ENCODE results near the gene GALNT18. TPM values are rescaled to one million over a fixed set of nuclear protein-coding genes. Genes with fewer than 3 reads are reported as not detected.

GALNT18 gene
- total RNA-seq, 1 experiment from 2014 or later: 1.7 TPM

- Histone ChIP-seq H3K56ac (ENCODE audit: insufficient read length, low read depth, low read length) (no peak overlapping the region), H3K79me2 (ENCODE audit: insufficient read depth, low read length) (no peaks in the 10 kb centered on the region), H3K4me1 (ENCODE audit: insufficient read depth, low read length) (peaks cover 2% of the 10 kb centered on the region; the same call in 1 of the 2 replicates), H3K27ac (ENCODE audit: insufficient read length, low read depth, low read length) (no peak overlapping the region), H3K14ac (ENCODE audit: insufficient read depth, low read length) (no peak overlapping the region), H3K4me2 (ENCODE audit: insufficient read depth, insufficient read length, low read length) (no peak overlapping the region), H3K23me2 (ENCODE audit: insufficient read length, low read depth, low read length, poor library complexity, severe bottlenecking) (no peaks in the 10 kb centered on the region), H2BK20ac (ENCODE audit: low read depth, low read length, poor library complexity, severe bottlenecking) (no peak overlapping the region), H3K4ac (ENCODE audit: low read depth, low read length) (no peak overlapping the region), H3K18ac (ENCODE audit: insufficient read length, low read depth, low read length) (no peak overlapping the region), H3T11ph (ENCODE audit: low read length) (no peak overlapping the region), H3K9me3 (ENCODE audit: control insufficient read depth, low read depth, low read length) (no peaks in the 10 kb centered on the region), H3K27me3 (ENCODE audit: insufficient read depth, low read length) (no peaks in the 10 kb centered on the region), H2BK5ac (ENCODE audit: insufficient read length, low read length) (no peak overlapping the region), H4K91ac (ENCODE audit: insufficient read length, low read depth, low read length) (no peak overlapping the region), H2BK12ac (ENCODE audit: insufficient read length, low read depth, low read length) (no peak overlapping the region), H3K79me1 (ENCODE audit: insufficient read depth, low read depth, low read length, poor library complexity, severe bottlenecking) (no peaks in the 10 kb centered on the region), H3K9ac (ENCODE audit: extremely low read depth, insufficient read length, low read length) (no peak overlapping the region), H4K8ac (replicated peaks; ENCODE audit: insufficient read length, low read depth, low read length) (no peak overlapping the region), H2AFZ (ENCODE audit: low read length) (no peak overlapping the region), H3K23ac (ENCODE audit: insufficient read length, low read depth, low read length) (no peak overlapping the region), H4K5ac (ENCODE audit: insufficient read length, low read depth, low read length) (no peak overlapping the region), H2AK5ac (ENCODE audit: insufficient read length, low read length) (no peak overlapping the region), H2BK15ac (ENCODE audit: low read depth, low read length) (no peak overlapping the region), H4K20me1 (ENCODE audit: control insufficient read depth, insufficient read depth, insufficient read length) (no peaks in the 10 kb centered on the region), H2BK120ac (ENCODE audit: low read depth, low read length, poor library complexity, severe bottlenecking) (no peak overlapping the region)
- Mint-ChIP-seq H3K9me3 (no peaks in the 10 kb centered on the region), H3K36me3 (ENCODE audit: insufficient read depth in 1 of 3, low read depth in 3 of 3) (no peaks in the 10 kb centered on the region), H3K4me3 (no peak overlapping the region), H3K27ac (no peak overlapping the region; a peak in 1 of 7 replicates), H3K27me3 (ENCODE audit: low read depth) (peaks cover 1% of the 10 kb centered on the region; the same call in 1 of the 2 replicates), H3K4me1 (peaks cover 22 to 23% of the 10 kb centered on the region in 2 experiments)
- WGBS (ENCODE audit: extremely low coverage, insufficient read length, low lambda C conversion rate): no CpG with 5 or more reads among the region's 2 CpGs
- DNase-seq: no peak
- TF ChIP-seq, protein P1, sequence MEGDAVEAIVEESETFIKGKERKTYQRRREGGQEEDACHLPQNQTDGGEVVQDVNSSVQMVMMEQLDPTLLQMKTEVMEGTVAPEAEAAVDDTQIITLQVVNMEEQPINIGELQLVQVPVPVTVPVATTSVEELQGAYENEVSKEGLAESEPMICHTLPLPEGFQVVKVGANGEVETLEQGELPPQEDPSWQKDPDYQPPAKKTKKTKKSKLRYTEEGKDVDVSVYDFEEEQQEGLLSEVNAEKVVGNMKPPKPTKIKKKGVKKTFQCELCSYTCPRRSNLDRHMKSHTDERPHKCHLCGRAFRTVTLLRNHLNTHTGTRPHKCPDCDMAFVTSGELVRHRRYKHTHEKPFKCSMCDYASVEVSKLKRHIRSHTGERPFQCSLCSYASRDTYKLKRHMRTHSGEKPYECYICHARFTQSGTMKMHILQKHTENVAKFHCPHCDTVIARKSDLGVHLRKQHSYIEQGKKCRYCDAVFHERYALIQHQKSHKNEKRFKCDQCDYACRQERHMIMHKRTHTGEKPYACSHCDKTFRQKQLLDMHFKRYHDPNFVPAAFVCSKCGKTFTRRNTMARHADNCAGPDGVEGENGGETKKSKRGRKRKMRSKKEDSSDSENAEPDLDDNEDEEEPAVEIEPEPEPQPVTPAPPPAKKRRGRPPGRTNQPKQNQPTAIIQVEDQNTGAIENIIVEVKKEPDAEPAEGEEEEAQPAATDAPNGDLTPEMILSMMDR (conservative IDR thresholded peaks at IDR 0.05): no peak
Measured at GRCh38 chr11:11499300-11499699, 122.5 kb downstream of the GALNT18 start.
